Stimulated activated CD4-positive, alpha-beta T cell treated with anti-CD3 and anti-CD28 coated beads, TNF-alpha, amount 100 ng/mL, for 24 hours (primary cell): ENCODE results near the gene CKS1B.
A peak's percentile ranks its signal among the peaks of the same experiment; 100 is the strongest.

Experiments used
- DNase-seq, 3 experiments: peaks; one replicate each; pipeline ENCODE4 v3.0.0-alpha.2; 2020; ENCODE audit warnings: low read depth in 3 of 3

Gene CKS1B

DNA sequence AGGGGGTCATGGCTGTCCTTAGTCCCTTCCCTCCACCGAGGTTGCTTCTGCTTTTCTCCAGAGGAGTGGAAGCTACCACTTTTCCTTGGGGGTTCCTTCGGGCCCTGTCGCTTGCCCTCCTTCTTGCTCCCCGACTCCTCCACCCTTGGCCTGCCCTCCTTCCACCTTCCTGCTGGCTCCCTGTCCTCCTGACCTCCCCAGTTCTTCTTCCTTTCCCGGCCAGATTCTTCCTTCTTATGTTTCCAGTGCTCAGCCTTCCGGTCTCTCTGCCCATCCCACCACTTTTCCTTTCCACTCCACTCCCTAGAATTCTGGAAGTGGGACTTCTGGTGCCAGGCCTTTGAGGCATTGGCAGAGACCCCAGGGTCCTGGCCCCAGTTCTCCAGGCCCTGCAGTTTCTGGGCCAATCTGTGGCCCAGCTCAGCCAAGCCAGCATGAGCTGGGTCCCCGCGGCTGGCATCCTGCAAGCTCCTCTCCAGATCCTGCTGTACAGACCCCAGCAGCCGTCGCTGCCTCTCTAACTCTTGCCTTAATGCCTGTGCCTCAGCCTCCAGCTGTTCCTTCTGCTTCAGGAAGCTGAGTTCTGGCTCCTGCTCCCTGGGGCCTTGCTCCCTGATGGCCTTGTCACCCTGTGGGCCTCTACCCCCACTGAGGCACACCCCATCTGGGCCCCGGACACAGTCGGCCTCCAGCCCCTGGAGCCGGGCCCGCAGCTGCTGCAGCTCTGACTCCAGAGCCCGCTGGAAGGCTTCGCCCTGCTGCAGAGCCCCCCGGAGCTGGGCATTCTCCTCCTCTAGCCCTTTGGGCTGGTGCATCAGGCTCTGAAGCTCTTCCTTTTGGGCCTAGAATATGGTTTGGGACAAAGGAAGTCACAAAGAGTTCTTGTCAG is 28.3 kb upstream of the CKS1B start:
- DNase-seq, result no peak

DNA sequence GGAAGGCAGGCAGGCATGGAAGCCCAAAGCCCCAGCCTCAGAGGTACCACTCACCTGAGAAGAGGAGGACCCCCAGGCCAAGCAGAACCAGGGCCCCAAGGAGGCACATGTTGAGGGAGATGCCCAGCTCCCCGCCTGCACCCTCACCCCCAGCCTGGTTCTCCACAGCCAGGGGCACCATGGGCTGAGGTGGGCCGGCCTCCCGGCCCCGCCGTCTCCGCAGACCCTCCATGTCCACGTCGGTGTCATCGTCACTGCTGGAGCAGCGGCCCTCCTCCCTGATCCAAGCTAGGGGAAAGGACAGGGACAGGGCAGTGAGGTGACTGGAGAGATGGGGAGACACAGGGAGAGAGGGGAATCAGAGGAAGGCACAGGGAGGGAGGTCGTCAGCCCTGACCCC is 26.4 kb upstream of the CKS1B start:
- no peak for DNase-seq

DNA sequence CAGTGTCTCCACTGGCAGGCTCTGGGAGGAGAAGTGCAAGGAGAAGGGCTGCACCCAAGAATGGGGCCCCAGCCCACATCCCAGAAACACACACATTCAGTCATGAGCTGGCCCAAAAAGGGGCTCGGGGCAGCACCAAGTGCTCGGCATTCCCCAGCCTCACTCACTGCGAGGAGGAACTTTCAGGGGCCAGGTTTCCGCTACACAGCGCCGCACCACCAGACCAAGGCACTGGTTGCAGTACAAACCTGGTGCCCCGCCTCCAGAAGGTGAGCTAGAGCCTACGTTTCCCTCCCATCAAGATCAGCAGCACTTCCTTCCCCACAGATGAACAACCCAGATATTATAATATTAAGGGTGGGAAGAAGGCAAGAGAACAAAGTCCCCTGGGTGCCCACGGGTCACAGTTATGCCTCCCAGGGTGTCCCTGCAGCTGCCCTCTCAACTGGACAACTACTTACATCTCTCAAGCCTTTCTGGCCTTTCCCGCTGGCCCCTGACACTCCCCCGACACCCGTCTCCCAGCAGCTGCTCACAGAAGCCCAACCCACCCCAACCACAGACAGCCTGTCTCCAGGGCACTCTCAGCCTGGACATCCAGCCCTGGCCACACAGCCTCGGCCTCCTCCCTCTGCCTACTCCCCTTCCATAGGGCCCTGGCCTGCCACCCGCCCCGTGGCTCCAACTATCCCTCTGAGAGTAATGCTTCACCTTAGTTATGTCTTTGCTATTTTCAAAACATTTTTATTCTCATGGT is 22.4 kb upstream of the CKS1B start:
- peak; percentile 41 to 71 (median 47) for DNase-seq

DNA sequence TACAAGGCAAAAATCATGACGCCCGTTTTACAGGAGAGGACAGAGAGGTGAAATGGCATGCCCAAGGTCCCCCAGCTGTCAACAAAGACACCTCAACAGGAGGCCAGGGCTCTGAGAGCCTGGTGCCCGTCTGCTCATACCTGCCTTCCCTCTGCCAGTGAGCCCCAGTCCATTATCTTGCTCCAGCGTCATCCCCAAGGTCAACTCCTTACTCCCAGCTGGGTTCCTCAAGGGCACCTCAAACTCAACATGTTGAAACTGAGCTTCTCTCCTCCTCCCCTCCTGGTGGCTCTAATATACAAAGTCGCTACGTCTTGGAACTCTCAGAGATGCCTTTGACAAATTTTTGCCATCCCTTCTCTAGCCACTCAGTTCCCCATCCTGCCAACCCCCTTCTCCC is 21.8 kb upstream of the CKS1B start:
- no peak for DNase-seq

DNA sequence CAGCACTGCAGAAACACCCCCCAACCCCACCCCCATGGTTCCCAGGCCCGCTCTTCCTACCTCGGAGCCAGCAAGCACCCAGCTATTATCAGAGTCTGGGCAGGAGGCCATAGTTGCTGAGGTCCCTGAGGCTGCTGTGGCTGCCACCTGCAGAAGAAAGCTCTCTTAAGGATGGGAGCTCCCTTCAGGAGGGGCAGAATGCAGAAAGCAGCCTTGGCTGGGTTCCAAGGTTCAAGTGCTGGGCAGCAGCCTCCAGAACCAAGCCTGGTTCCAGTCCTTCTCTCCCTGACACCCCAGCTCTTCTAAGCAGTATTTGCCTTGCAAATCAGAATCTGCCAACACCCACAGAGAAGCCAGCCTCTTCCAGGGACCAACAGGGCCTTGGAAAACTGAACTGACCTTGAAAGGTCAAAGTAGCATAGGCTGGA is 20.9 kb upstream of the CKS1B start:
- no peak for DNase-seq

DNA sequence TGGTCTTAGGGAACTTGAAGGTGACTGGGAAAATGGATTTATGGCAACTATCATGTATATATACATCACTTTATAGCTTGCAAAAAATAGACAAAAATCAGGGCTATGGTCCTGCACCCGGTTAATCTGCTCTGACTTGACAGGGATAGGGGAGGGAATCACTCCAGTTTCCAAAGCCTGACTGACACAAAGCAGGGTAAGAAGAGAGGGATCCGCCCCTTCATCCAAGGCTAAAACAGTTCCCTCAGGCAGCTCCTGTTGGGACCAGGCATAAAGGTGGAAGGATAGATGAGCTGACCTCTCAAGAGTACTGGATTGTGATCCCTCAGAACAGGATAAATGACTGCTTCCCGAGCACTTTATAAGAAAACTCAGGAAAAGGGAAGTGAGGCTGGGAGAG is 19.9 kb upstream of the CKS1B start:
- no peak for DNase-seq

DNA sequence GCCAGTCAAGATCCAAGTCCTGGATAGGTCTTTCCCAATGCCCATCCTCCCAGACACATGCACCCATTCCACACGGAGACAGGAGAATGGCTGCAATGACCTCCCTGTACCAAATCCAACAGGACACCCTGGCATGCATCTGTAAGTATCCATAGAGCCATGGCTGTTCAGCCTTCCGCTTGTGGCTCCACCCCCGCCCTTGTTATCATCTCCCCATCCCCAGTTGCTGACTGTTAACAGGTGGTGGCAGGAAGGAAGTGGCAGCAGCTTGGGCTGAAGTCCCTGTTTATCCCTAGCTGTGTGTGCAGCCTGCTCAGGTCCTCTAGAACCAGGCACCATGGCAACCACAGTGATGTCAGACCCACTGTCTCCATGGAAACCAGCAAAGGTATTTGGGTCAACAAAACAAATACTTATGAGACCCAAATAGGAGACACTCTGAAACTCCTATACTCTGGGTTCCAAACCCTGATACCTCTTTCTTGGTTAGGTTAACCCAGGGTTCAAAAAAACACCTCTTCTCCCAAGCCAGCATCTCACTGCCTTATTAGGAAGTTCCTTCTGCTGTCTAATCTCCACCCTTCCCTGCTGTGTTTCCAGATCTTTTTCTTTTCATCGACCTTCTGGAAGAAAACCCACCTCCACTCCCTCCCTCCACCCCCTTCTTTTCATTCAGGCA is 19.3 kb upstream of the CKS1B start:
- peak; percentile 46 to 78 (median 73) for DNase-seq

DNA sequence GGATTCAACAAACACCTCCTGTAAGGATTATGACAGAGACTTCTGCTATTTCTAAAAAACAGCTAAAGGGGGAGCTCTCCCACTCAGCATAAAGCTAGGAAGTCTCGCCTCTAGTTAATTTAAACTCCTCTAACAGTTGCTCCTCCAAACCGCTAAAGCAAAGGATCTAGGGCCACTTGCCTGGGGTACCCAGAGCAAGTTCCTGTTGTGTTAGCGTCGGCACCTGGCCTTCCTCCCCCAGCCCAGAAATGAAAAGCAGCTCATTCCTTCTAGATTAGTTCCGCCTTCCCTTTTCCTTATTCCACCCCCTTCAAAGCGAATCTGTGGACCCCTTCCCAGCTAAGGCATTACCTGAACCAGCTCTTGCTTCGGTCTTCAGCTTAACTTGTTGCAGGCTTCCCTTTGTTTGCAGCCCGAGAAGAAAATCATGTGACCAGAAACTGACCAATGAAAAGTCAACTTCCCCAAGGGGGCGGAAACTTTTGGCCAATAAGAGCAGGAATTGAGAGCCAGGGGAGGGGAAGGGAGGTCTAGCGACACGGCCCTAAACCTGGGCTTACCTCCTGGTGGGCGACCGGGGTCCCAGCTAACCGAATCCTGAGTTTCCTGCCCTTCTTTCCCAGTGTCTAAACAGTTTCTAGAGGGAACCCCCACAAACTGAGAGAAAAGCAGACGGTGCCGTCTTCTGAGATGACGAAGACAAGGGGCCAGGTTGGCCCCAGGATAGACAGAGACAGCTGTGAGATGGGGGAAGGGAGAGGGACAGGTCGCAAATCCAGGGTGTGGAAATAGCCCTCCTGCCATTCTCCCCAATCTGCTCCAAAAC is 18.6 kb upstream of the CKS1B start, which contains the start of gene PBXIP1:
Gene PBXIP1, minus strand, starts transcription at position 382 of the 826 bp plus-strand sequence. CDS start 2,378 bp downstream, outside the sequence.
- DNase-seq, result peak; percentile 57 to 67 (median 64)

DNA sequence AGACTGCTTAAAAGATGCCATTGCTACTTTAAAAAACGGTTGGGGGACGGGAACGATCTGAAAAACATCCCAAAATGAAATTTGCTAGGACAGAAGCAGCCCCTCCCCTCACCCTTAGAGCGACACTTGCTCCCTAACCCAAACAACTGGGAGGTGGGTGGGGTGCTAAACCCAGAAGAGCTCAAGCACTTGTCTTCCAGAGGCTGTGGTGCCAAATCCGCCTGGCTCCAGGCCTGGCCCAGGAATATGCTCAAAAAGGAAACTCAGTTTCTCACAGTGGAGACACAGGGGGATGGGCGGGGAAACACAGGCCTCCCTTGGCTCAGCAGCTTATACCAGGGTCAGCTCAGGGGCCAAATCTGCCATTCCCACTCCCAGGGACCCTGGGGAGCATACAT is 17.9 kb upstream of the CKS1B start:
- DNase-seq, result no peak

DNA sequence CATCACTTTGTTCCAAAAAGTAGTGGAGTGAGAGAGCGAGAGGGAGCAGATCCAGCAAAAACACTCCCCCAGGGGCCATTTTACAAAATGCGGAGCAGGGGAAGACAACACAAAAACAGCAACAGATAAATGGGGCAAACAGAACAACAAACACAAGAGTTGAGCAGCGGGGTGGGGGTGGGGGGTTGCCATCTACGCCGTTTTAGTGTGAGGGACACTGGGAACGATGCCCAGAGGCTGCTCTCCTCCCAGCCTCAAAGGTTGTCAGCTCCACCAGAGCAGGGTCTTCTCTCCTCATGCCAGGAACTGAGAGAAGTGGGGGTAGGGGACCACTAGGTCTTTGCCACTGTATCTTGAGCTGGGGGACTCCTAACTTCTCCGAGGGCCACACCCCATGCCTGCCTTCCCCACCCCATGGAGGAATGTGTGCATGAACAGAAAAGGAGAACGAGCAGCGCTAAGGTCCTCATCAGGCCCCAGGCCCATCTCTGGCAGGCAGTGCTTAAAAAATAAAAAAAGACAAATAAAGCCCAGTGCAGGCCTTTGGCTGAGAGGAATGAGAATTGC is 17.3 kb upstream of the CKS1B start:
- no peak for DNase-seq

DNA sequence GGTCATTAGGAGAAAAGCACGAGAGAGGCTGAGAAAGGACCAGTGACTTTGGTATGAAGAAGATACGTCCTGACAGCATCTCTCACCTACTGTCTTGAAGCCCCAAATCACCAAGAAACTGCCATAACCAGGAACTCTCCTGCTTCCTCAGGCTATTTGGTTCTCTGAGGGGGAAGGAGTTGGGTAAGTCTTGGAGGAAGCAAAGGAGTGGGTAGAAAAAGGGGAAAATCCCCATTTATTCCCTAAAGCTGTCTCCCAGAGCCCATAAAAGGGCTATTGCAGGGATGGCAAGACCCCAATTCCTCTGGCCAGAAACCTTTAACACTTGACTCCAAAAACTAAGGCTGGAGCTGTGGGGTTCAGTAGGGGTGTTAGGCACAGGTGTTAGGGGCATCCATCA is 16.4 kb upstream of the CKS1B start:
- no peak for DNase-seq

DNA sequence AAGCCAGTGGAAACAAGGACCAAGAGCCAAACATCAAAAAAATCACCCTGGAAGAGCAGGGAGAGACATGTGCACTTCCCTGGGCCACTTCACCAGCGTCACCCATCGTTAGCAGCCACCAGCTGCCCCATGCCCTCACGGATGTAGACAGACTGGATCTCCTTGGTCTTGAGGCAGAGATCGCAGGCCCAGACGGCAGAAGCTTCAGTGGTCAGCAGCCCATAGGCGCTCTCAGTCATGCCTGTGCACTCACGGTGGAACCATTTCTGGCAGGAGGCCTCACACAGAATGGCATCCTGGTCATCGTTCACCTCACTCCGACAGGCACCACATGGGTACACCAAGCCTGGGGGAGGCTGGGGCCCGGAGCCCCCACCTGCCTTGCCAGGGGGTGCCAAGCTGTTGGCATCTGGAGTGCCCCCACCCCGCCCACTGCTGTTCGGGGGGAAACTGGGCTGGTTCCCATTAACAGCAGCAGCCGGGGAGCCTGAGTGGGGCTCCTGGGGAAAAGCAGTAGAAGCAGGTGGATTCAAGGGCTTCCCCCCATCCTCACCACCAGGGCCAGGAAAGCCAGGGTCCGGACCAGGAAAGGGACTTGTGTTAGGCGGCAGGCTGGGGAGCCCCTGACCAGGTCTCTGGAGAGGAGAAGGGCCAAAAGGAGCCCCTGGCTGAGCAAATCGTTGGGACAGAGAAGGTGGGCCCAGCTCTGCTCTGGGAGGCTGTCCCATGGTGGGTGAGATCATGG is 15.6 kb upstream of the CKS1B start:
- no peak for DNase-seq

DNA sequence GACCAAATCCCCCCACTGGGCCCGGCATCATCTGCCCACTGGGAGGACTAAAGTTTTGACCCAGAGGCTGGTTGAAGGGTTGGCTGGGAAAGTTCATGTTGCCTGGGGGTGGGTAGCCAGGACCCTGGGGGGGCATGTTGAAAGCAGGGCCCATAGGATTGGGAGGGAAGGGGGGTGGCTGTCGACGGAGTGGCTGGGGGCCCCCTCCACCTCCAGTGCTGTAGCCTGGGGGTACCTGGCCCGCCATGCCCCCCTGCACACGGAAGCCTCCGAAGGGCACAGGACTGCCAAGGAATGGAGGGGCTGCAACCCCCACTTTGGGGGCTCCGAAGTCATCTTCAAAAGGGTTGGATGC is 15.1 kb upstream of the CKS1B start:
- DNase-seq, result no peak

DNA sequence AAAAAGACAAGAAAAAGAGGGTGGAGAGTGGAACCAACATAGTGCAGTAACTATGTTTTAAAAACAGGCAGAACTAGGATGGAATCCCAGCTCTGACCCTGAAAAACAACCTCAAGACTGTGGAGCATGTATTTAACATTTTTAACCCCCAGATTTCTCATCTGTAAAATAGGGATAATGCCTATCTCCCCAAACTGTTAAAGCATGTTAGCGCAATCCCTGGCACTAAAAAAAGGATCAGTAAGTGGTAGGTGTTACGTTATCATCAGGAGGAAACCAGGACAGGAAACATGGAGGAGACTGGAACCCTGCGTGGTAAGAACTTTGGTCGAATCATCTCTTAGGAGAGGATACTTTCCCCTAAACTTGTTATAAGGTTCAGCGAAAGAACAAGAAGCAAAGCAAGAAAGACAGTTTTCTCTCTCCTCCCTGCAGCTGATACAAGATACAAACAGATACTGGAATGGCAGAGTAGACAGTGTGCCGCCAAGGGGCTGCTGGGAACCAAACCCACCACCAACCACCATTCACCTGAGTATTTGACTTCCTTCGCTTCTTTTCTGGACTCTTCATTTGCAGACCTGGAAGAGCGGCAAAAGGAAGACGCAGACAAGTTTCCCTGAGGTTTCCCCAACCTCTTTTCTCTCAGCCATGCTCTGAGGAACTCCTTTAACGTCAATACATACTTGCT is 13.9 kb upstream of the CKS1B start:
- no peak for DNase-seq

DNA sequence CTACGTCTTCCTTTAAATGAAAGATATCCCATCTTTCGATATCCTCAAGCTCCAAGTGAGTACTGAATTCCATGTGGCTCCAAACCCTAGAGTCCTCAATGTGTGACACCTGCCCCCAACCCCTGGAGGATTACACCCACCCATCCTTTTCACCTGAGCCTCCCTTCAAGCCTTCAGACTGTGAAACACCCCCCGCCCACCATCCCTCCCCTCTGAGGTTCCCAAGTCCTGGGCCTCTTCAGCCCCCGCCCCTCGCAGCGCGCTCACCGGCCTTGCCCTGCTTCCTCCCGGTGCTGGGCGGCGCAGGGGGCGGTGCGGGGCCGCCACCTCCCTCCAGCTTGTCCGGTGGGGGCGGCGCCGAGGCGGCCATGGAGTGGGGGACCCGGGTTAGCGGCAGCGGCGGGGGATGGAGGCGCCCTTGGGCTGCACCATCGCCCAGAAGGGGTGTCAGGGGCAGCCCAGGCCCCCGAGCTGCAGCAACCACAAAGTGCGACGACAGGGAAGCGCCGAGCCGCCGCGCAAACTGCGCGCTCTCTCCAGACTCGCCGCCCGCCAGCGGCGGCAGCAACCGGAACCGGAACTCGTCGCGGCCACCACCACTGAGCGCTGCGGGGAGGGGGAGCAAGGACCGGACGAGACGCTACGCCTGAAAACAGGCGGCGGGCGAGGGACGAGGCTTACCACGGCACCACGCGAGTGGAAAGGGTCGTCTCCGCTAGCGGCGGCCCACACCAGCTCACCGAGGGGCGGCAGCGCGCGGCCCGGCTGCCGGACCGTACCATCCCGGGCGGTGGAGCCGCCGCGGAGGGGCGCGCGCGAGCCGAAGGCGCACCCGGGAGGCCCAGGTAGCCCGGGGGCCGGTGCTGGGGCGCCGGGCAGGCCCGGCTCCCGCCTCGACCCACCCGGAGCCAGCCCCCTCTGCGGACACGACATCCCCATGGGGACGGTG is 13.0 kb upstream of the CKS1B start, which contains the start of gene PYGO2:
Gene PYGO2, minus strand, starts transcription at position 576 of the 949 bp plus-strand sequence. Its CDS starts 206 bp downstream, at position 370.
- peak; percentile 64 to 85 (median 74) for DNase-seq

DNA sequence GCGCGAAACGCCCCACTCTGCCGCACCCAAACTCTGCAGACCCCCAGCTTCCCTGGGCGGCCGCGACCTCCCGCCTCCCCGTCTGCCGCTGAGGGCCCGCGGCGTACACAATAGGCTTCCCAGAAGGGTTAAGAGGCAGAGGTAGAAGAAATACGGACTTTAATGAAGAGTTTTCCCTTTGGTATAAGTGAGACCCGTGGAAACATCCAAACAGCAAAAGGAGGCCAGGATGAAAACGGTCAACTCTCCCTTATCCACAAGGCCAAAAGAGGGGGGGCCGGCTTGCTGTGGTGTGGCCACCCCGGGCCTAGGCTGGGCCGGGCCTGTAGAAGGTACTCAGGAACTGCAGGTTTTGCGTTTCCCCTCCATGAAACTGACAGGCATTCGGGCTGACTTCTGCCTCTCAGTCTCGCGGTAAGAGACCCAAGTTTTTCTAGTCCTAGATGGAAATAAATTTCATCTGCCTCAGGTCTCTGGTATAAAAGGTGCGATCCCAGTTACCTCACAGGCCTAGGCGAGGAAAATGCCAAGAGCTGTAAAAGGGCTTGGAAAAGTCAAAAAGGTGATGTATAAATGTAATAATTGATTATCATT is 12.2 kb upstream of the CKS1B start:
- no peak for DNase-seq

DNA sequence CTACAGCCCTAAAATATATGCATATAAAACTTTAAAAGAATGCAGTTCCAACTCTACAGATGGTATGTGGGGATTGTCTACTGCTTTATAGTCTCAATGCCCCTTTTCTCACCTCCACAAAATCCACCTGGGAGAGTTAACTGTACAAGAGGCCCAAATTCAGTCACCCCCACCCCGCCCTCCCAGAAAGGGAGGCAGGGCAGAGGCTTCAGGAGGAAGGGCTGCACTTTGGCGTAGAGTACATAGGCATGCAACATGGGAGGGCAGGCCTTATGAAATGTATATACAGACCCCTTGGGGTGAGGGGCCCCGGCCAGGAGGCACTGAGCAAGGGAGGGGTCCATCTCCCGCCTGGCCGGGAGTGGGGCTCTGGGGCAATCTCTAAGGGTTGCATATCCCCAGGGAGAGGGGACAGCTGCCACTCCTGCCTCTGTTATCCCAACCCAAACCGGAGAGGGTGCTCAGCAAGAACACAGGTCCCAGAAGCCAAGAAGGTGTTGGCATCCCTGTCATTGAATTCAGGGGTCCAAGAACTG is 11.6 kb upstream of the CKS1B start:
- no peak for DNase-seq

DNA sequence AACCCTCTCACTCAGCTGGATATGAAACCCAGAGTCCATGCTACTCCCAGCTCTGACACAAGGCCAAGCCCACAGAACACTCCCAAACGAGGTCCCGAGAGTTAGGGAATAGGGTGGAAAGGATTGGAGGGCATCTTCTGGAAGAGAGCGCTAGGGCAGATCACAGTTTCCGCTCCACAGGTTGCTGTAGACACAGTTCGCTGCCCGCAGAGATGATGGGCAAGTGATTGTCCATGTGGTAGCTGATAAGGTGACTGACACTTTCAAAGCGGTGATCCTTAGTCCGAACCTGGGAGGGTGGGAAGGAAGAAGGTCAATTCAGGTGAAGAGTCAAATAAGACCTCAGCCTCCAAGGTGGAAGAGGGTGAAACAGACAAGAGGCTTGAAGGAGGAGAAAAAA is 10.8 kb upstream of the CKS1B start:
- no peak for DNase-seq
